ENCODE measurements around the gene CR1L.

- TF ChIP-seq SIN3A (IDR thresholded peaks at IDR 0.05; ENCODE audit: borderline replicate concordance, insufficient read depth, low read length), result no peak
- no peak for TF ChIP-seq POLR2AphosphoS5 (IDR thresholded peaks at IDR 0.05; ENCODE audit: low read depth, low read length)
These were observed 104.0 kb downstream of the CR1L start for GRCh38 chr1:207748737-207749528.
